Measurements from ENCODE around the gene KRTAP4-11.
"Not testable (repeated sequence)": the region's sequence is repeated elsewhere in the genome, so short reads cannot be mapped to it uniquely, and the experiment has no call there.

GRCh38 chr17:41084100-41084856 is 33.9 kb downstream of the KRTAP4-11 start, which contains the start of gene KRTAP4-7:
- TF ChIP-seq, protein P1, sequence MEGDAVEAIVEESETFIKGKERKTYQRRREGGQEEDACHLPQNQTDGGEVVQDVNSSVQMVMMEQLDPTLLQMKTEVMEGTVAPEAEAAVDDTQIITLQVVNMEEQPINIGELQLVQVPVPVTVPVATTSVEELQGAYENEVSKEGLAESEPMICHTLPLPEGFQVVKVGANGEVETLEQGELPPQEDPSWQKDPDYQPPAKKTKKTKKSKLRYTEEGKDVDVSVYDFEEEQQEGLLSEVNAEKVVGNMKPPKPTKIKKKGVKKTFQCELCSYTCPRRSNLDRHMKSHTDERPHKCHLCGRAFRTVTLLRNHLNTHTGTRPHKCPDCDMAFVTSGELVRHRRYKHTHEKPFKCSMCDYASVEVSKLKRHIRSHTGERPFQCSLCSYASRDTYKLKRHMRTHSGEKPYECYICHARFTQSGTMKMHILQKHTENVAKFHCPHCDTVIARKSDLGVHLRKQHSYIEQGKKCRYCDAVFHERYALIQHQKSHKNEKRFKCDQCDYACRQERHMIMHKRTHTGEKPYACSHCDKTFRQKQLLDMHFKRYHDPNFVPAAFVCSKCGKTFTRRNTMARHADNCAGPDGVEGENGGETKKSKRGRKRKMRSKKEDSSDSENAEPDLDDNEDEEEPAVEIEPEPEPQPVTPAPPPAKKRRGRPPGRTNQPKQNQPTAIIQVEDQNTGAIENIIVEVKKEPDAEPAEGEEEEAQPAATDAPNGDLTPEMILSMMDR (tag by site-specific recombination; IDR thresholded peaks at IDR 0.05): not testable (repeated sequence)
- not testable (repeated sequence) for TF ChIP-seq ZNF394 (tag by site-specific recombination; IDR thresholded peaks at IDR 0.05; ENCODE audit: borderline replicate concordance); ZNF23 (tag by site-specific recombination; IDR thresholded peaks at IDR 0.05; ENCODE audit: borderline replicate concordance); ZNF24 (tag by site-specific recombination; IDR thresholded peaks at IDR 0.05)
- TF ChIP-seq, protein P2, sequence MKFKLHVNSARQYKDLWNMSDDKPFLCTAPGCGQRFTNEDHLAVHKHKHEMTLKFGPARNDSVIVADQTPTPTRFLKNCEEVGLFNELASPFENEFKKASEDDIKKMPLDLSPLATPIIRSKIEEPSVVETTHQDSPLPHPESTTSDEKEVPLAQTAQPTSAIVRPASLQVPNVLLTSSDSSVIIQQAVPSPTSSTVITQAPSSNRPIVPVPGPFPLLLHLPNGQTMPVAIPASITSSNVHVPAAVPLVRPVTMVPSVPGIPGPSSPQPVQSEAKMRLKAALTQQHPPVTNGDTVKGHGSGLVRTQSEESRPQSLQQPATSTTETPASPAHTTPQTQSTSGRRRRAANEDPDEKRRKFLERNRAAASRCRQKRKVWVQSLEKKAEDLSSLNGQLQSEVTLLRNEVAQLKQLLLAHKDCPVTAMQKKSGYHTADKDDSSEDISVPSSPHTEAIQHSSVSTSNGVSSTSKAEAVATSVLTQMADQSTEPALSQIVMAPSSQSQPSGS (tag by site-specific recombination; IDR thresholded peaks at IDR 0.05; ENCODE audit: low read depth): not testable (repeated sequence)

Measured in HEK293 (cell line).